HG03064 (cell line): Measurements from ENCODE around the gene MAD2L1BP.
A peak's percentile ranks its signal among the peaks of the same experiment; 100 is the strongest.

Experiments
- ATAC-seq: cut with Tn5 transposase; IDR thresholded peaks from one replicate; pipeline ENCODE4 v1.9.1; 2021; ENCODE audit warnings: low read depth; ENCODE audit not compliant: unreplicated experiment

The MAD2L1BP gene

DNA sequence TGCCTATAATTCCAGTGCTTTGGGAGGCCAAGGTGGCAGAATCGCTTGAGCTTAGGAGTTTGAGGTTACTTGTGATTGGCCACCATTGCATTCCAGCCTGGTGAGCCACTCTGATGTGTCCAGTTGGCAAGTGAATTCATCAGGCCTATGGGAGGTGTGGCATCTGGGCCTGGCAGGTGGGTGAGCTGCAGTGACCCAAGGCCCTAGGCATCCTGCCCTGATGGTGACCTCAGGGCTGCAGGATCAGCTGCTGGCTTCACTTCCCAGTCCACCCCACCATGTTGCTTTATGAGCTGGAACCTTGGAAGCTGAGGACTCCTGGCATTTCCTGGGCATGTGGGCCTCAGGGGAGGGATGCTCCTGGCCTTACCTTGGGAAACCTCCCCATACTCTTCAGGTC lies 29.7 kb downstream of the MAD2L1BP start:
- ATAC-seq, result no peak

DNA sequence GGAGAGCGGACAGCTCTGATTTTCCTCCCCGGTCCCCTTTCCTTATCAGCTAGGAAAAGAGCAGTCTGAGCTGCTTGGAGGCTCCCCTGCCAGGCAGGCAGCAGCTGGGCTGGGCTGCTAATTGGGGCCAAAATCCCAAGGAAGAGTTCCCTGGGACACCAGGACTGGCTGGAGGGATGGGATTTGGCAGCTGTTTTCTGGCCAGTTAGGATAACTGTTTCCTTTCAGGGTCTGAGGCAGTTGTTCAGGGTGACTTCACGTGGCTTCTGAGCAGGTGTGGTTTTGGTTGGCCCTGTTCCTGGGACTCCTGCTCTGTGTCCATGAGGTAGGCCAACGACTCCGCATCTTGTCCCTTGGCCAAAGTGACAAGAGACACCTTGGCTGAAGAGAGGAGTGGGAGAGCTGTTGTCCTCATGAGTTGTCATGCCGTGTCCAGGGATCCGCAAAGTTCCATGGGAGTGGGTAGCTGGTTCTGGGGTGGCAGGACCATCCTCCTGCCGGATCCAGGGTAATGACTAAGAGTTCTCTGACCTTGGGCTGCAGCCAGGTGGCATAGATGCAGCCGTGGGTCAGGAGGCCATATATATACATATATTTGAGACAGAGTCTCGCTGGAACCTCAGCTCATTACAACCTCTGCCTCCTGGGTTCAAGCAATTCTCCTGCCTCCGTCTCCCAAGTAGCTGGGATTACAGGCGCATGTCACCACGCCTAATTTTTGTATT lies 30.7 kb downstream of the MAD2L1BP start:
- ATAC-seq, result no peak

DNA sequence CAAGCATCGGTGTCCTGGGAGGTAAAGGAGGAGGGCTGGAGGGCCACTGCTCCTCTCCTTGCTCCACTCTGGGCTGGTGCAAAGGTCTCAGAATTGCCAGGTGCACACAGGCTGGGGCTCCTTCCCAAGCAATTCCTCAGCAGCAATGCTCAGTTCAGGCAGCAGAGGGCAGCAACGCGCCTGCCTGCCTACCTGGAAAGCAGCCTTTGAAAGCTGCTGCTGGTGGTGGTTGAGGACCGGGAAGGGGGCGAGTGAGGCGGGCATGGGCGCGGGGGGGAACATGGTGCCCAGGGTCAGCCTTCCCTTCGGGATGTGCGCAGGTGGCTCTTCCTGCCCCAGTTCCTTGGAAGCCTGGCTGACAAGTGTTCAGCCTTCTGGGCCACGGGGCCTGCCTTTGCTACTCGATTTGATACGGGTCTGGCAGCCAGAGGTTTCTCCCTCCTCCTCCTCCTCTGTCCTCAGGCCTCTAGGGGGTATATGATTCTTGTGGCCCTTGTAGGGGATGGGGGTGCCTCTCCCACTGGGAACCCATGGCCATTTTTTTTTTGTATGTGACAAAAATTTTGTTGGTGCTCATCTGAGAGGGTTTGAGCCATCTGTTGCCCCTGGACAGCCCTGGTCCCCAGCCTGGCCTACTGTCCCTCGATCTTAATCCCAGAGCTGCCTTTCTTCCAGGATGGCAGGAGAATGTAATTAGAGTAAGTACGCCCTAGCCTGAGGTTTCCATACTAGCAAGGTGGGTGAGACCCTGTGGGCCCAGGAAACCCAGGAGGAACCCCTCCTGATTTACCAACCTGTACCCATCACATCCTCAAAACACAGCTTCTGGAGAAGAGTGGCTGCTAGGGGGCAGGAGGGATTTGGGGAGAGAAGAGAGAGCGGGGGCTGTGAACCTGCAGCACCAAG lies 31.9 kb downstream of the MAD2L1BP start:
- peak; percentile 55 for ATAC-seq

DNA sequence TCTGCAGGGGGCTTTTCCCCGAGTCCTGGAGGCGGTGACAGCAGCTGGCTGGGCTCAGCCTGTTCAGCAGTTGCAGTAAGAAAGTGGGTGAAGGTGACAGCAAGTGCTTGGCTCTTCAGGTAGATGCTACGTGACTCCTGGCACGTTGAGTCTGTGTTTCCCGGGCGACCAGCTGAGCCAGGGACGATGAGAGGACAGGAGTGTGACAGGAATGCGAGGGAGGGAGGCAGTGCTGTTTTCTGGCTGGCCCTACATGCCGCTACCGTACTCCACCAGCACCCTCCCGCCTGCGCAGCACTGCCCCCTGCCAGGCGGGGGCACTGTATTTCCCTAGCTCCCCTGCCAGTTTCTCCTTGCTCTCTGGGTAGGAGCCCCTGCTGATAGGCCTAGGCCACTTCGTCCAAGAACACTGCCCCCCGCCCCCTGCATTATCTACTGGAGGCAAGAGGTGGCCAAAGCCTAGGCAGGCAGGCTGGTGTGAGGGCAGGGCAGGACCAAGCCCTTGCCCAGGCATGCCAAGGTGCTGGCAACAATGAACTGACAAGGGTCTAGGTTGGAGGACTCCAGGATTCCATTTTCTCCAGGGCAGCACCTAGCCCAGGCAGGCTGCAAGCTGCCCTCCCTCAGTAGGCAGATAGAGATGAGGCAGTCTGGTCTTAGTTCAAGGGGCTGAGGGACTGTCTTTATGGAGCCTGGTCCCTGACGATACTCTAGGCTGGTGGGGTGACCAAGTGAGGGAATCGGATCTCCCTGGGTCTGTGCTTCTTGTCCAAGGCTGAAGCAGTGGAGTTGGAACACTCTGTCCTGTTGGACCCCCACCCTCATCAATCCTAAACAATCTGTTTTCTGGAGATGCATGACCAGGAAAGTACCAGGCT lies 32.8 kb downstream of the MAD2L1BP start:
- ATAC-seq, result no peak

DNA sequence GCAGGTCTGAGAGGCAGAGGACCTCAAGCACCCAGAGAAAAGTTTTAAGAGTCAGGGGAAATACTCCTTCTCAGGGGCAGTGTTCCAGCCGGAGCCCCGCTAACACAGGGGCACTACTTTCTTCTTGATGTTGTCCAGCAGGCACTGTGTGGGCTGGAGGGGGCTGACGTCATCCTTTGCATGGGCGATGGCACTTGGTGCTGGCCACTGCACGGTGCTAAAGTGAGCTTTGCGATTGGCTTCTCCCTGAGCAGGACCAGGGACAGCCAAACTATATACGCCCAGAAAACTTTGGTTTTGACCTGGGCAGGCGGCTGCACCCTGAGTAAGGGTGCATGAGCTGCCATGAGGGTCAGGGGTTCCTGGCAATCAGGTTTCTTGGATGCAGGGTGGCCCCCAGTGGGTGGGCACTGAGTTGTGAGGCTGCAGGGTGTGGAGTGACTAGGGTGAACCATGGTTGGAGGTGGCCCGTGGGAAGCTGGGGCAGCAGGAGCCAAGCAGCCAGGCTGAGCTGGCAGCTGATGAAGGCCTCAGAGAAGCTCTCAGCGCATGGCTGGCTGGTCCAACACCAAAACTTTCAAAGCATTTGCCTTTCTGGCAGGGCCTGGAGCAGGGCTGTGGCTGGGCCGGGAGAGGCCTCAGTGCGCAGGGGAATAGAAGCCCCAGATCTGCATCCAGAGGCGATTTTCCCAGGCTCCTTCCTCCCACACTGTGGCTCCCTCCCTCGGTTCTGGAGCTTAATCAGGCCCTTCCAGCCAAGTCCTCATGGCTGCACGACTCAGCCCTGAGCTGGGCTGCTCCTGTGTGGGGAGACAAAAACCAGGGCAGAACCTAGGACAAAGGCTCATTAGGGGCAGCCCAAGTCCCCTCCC lies 33.6 kb downstream of the MAD2L1BP start:
- ATAC-seq, result no peak

DNA sequence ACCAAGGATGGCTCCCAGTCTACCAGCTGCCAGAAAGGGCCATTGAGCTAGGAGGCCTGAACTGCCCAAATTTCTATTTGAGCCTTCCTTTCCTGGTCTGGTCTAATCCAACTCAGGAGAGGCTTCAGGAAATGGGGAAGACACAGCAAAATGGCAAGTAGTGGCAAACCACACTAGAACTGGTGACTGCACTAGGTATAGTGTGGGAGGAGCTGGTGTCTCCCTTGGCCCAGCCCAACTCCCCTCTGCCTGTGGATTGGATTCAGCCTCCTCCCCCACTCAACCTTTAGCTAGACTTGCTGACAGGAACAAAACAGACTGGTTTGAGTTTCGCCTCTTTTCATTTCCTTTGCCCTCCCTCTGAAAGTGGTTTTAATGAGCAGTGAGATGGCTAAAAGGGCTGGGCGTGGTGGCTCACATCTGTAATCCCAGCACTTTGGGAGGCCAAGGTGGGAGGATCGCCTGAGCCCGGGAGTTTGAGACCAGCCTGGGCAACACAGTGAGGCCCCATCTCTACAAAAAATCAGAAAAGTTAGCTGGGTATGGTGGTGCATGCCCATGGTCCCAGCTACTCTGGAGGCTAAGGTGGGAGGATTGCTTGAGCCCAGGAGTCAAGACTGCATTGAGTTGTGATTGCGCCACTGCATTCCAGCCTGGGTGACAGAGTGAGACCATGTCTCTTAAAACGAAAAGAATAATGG lies 34.4 kb downstream of the MAD2L1BP start:
- no peak for ATAC-seq

DNA sequence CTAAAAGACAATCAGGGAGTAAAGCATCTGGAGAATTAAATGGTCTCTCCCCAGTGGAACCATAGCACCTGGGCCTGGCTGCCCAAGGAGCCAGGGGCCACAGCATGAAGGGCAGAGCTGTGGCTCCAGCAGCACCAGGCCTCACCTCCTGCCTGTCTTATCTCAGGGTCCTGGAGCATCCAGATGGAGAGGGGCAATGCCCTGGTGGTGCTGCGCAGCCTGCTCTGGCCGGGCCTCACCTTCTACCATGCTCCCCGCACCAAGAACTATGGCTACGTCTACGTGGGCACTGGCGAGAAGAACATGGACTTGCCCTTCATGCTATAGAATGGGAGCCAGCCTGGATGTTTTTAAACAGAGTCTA lies 35.0 kb downstream of the MAD2L1BP start:
- ATAC-seq, result no peak

DNA sequence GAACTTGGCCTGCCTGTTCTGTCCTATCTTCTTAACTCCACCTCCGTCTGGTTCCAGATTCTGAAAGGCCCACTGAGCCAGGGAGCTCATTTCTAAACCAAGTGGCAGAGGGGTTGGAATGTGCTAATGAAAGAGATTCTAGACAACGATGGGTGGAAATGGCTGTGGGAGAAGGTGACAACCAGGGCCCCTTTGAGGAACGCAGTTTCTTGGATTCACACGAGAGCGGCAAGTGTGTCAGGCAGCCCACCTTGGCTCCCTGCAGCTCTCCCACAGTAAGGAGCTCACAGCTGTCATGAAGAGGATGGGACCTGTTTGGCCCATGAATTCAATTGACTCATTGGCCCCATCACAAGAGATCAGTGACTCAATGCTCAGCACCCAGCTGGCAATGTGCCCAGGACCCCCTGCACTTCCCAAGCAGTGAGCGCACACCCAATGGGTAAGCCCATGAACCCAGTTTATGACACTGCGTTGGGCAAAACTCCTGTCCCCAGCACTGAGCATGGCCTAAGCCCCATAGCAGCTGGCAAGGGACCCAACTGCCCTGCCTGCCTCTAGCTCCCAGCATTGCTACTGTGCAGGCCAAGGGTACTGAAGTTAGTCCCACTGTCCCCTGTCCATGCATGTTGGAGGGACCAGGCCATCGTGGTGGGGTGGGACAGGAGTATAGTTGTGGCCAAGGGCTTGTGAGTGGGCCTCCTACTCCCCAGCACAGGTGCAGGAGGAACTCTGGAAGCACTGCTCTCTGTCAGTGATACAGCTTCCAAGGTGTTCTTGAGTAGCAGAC lies 35.6 kb downstream of the MAD2L1BP start:
- no peak for ATAC-seq

DNA sequence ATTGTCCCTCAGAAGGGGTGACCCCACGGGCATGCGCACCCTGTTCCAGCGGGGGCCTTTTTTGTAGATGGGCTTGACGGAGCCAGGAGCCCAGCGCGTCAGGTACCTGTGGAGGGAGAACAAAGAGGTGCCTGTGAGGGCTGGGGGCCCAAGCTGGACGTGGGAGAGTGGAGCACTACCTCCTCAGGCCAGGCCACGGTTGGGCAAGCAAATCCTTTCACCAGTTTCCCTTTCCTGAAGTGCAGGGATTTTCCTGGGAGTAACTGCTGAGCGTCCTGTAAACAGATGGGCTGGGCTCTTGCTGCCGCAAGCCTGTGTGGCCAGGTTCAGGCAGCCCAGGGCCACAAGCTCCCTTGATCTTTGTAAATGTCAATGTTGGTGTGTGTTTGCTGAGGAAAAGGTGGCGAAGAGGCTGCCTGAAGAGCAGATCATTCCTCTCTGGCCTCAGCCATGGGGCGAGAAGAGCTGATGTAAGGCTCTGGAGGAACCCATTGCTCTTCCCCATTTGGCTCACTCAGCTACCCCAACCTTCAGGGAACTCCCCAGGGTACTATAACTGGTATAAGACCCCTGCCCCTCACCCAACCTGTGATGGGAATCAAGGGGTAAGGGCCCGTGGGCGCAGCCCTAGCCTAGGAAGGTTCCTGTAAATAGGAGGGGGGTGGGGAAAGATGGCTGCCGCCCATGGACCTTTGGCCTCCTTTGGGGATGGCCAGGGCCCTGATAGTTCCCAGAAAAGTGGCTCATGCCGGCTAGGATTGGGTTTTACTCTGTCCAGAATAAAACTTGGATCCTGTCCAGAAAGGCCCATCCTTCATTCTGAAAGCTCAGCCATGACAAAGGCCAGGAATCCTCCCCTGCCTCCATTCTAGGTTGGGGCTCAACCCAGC lies 36.4 kb downstream of the MAD2L1BP start:
- no peak for ATAC-seq

DNA sequence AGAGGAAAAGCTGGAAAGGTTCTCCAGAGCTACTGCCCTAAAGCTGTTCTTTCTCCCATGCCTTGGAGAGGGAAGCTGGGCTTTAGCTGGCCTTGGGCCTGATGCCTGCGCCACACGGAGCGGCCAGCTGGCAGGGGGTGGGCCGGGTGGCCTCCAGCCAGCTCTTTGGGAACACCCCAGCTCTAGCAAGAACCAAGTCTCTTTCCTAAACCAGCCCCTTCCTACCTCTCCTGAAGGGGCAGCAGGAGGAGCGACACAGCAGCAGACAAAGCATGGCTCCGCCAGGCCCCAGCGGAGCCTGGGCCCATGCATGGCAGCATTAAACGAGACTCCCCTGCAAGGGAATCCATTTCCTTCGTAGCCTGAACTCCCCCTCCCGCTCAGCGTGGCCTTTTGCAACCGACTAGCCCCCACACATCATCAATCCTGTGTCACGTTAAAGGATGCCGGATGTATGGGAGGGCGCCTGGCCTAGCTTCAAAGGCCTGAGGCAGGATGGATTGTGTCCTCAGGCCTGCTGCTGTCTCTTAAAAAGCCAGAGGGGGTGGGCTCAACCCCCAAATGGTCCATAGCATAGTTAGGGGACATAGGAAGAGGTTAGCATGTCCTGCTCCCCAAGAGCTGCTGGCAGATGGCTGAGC lies 37.9 kb downstream of the MAD2L1BP start:
- ATAC-seq, result no peak

DNA sequence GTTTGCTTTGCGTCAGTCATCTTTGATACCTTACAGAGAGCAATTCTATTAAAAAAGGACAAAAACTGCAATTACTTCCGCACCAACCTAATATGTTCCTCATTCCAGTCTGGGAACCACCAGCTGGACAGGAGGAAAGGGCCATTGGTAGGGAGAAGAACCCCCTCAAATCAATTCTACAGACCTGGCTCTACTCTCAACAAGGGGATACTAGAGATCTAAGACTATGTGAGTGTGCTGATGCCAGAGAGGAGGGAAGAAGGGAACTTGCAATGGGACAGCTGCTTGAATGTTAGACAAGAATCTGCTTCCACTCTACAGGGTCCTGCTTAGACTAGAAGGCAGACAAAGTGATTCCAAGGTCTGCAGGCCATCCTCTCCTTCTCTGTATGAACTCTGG lies 38.7 kb downstream of the MAD2L1BP start:
- no peak for ATAC-seq

DNA sequence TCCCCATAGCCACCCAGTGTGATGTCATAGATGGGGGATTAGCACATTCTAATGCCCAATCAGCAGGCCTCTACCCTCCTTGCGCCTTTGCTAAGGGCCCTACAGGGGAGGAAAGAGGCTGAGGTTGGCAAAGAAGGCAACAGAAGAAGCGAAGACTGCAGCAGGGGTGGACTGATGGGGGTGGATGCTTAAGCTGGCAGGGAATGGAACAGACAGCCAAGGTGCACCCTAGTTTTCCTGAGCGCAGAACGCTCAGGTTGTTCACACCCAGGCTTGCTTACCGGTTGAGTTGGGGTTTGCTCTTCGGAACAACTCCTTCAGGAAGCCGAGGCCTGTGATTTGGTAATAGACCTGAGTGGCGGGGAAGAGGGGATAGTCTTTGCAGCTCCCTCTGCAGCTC lies 39.3 kb downstream of the MAD2L1BP start:
- ATAC-seq, result no peak

DNA sequence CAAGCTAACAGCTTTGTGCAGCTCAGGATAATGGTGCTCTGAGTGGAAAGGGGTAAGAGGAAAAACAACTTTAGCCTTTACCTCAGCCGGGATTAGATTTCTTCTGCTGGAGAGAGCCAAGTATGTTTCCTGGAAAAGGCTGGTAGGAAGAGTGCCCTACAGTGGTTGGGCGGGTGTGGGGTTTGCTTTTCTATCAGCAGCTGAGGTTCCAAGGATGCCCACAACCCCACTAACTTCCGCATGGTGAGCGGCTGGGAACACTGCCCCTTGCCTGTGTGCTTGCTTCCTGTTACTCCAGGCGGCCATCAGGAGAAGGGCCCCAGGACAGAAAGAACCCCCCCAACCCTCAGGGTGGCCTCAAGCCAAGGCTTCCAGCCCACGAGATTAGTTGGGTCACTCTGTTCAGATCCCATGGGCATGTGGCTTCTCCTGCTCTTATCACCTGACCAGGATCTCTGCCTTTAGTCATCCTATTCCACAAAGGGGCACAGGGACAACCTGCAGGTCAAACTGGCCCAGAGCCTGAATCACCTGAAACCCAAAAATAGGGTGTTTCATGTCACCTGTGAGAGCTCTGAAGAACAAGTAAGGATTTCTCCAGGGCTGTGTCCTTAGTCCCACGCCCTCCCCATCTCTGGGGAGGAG lies 41.4 kb downstream of the MAD2L1BP start:
- no peak for ATAC-seq

DNA sequence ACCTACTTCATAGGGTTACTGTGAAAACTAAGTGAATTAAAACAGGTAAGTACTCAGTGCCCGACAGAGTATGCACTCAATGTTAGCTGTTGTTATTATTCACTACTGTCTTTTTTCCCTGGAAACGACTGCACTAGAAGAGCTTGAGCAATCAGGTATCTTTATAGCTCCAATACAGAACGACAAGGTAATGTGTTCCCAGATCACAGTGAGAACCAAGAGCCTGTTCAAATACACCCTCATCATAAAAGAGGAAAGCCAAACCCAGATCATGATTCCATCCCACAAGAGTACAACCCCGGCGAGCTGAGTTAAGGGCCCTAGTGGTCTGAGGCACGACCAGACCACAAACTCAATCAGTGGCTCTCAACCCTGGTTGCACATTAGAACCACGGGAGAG lies 42.1 kb downstream of the MAD2L1BP start:
- ATAC-seq, result no peak

DNA sequence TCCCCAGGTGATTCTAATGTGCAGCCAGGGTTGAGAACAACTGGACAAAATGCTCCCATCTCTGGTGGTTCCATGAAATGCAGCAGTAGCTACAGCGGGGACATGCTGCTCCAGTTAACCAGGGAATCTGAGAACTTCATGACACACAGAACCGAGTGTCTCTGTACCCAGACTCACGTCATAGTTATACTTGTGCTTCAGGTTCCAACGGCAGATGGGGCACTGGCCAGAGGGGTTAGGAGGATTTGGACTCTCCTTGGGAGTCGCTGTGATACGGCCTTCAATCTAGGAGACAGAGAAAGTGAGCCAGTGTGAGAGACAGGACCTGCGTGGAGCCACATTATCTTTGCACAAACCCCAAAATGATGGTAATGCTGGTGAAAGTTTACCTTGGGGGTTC lies 42.7 kb downstream of the MAD2L1BP start:
- ATAC-seq, result no peak

DNA sequence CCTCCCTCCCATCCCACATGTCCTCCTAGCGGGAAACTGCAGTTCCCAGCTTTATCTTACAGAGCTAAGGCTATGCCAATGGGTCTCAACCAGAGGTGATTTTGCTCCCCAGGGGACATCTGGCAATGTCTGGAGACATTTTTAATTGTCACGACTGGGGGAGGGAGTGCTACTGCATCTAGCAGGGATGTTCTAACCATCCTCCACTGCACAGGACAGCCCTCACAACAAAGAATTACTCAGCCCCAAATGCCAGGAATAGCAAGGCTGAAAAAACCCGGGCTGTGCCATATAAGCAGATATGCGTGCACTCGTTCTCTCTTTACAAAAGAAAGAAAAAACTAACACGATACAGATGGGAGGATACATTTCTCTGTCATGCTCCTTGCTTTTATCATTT lies 43.4 kb downstream of the MAD2L1BP start:
- no peak for ATAC-seq
